ENCODE data around the gene WASF2. TPM values are rescaled to one million over a fixed set of nuclear protein-coding genes. Genes with fewer than 3 reads are reported as not detected.
A peak's percentile ranks its signal among the peaks of the same experiment; 100 is the strongest.
"Not testable (repeated sequence)": the region's sequence is repeated elsewhere in the genome, so short reads cannot be mapped to it uniquely, and the experiment has no call there.

Gene WASF2
- polyA plus RNA-seq (ENCODE audit: insufficient read length in 12 of 12): 100 to 1,000 TPM in 2 of 12 donors, 10 to 100 TPM in 10; 71.9 to 930 (median 83.1) TPM
- long read RNA-seq, donor 1, full-length matches to known transcripts: 10 of 67 reads
- long read RNA-seq, donor 1, partial matches to known transcripts: 57 of 67 reads
- long read RNA-seq, donor 1, other reads (novel, unspliced or antisense): 0 of 67 reads
- long read RNA-seq, donor 2, full-length matches to known transcripts: 8 of 46 reads
- long read RNA-seq, donor 2, partial matches to known transcripts: 38 of 46 reads
- long read RNA-seq, donor 2, other reads (novel, unspliced or antisense): 0 of 46 reads
- long read RNA-seq, donor 3, full-length matches to known transcripts: 6 of 21 reads
- long read RNA-seq, donor 3, partial matches to known transcripts: 15 of 21 reads
- long read RNA-seq, donor 3, other reads (novel, unspliced or antisense): 0 of 21 reads
- long read RNA-seq, donor 4, full-length matches to known transcripts: 6 of 11 reads
- long read RNA-seq, donor 4, partial matches to known transcripts: 5 of 11 reads
- long read RNA-seq, donor 4, other reads (novel, unspliced or antisense): 0 of 11 reads
- long read RNA-seq, donor 5, full-length matches to known transcripts: 15 of 79 reads
- long read RNA-seq, donor 5, partial matches to known transcripts: 64 of 79 reads
- long read RNA-seq, donor 5, other reads (novel, unspliced or antisense): 0 of 79 reads
- long read RNA-seq, donor 6, full-length matches to known transcripts: 6 of 22 reads
- long read RNA-seq, donor 6, partial matches to known transcripts: 16 of 22 reads
- long read RNA-seq, donor 6, other reads (novel, unspliced or antisense): 0 of 22 reads
- long read RNA-seq, donor 7, full-length matches to known transcripts: 5 of 31 reads
- long read RNA-seq, donor 7, partial matches to known transcripts: 26 of 31 reads
- long read RNA-seq, donor 7, other reads (novel, unspliced or antisense): 0 of 31 reads
- long read RNA-seq, donor 8, full-length matches to known transcripts: 17 of 80 reads
- long read RNA-seq, donor 8, partial matches to known transcripts: 63 of 80 reads
- long read RNA-seq, donor 8, other reads (novel, unspliced or antisense): 0 of 80 reads
- long read RNA-seq, donor 9, full-length matches to known transcripts: 5 of 17 reads
- long read RNA-seq, donor 9, partial matches to known transcripts: 12 of 17 reads
- long read RNA-seq, donor 9, other reads (novel, unspliced or antisense): 0 of 17 reads
- long read RNA-seq, donor 10, full-length matches to known transcripts: 15 of 54 reads
- long read RNA-seq, donor 10, partial matches to known transcripts: 39 of 54 reads
- long read RNA-seq, donor 10, other reads (novel, unspliced or antisense): 0 of 54 reads
- long read RNA-seq, donor 11, full-length matches to known transcripts: 6 of 46 reads
- long read RNA-seq, donor 11, partial matches to known transcripts: 40 of 46 reads
- long read RNA-seq, donor 11, other reads (novel, unspliced or antisense): 0 of 46 reads

DNA sequence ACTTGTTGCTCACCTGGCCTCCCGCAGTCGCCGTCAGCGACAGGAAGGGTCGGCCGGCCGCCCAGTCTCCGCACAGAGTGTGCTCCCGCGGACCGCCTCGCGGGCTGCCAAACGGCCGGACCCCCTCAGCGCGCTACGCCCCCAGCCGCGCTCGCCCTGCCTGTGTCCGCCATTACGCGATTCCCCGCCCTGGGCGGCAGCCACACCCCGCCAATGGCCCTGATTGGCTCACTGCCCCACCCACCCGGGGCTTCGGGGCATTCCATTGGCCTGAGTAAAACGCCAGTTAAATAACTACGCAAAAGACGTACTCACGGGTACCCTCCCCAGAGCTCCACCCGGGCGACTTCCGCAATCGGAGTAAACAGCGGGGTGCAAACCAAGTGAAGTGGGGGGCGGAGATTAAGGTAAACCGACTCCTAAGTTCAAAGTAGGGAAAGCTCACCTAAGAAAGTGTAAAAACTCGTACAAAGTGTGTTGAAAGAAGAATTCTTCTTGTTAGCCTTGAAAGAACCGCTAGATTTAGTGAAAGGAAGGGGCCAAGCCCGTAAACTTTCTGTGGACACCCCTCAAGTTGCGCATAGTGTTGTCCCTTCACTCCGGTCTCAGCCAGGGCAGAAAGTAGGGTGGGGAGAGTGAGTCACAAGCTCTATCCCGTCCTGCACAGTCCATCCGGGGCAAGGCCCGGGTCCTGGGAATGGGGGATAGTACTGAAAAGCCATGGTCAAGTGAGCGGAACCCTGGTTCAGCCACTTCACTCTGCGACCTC lies at the start of gene WASF2:
Gene WASF2, minus strand, starts transcription at position 195 of the 769 bp plus-strand sequence. CDS start 61,277 bp downstream, outside the sequence.
- peak; percentile 98 for DNase-seq

GRCh38 chr1:27538793-27539192 lies 48.8 kb upstream of the WASF2 start:
- DNase-seq: no peak

DNA sequence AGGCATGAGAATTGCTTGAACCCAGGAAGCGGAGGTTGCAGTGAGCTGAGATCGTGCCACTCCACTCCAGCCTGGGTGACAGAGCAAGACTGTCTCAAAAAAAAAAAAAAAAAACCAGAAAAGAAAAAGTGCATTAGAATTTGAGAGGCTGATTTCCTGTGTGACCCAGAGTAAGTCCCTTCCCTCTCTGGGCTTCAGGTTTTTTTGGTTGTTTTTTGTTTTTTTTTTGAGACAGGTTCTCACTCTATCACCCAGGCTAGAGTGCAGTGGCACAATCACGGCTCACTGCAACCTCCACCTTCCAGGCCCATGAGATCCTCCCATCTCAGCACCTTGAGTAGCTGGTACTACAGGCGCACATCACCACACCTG lies 48.3 kb upstream of the WASF2 start:
- DNase-seq: not testable (repeated sequence)

DNA sequence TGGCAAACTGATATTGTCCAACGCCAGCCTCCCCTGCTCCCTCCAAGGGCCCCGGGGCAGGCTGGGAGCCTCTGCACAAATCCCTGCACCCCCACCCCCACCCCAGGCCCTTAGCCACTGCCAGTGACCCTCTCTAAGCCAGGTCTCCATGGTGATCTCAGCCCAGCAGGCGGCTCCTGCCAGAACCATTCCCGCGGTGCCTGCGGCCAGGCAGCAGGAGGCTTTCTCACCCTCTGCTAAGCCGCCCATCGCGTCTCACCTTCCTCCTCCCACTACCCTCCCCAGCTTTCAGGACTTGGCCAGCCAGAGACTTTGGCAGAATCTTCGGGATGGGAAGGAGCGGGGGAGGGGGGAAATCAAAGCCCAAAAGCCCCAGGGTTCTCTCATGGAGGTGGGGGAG lies 46.8 kb upstream of the WASF2 start:
- peak; percentile 72 for DNase-seq

DNA sequence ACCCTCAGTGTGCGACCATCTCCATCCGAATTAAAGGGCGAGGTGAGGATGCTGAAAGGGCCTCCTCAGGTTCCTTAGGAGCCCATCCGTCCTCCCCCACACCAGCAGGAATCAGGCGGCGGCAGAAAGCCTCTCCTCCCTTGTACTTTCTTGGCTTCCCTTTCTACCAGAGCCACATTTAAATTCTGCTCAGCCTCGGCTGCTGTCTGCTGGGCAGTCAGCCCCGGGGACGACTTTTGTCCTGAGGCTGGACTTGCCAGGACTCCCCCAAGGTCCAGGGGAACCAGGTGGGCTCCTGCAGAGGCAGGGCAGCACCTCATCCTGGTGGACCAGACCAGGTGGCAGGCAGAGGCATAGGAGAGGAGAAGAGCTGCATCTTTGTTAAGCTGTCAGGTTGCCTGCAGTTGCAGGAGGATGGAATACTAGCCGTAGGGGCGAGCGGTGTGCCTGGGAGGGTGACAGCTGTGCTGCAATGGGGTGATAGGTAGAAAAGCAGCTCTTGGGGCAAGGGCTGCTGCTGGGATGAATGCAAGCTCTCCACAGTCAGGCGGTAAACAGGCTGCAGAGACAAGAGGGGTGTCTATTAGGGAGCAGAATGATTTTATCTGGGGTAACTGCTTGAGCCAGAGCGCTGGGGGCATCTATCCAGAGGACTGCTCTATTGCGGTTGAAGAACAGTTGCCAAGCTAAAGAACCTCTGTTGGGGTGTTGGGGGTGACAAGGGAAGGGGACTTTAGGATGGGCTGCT lies 46.2 kb upstream of the WASF2 start:
- DNase-seq: no peak

- DNase-seq: no peak
Observed at GRCh38 chr1:27535386-27535785, 45.4 kb upstream of the WASF2 start.

DNA sequence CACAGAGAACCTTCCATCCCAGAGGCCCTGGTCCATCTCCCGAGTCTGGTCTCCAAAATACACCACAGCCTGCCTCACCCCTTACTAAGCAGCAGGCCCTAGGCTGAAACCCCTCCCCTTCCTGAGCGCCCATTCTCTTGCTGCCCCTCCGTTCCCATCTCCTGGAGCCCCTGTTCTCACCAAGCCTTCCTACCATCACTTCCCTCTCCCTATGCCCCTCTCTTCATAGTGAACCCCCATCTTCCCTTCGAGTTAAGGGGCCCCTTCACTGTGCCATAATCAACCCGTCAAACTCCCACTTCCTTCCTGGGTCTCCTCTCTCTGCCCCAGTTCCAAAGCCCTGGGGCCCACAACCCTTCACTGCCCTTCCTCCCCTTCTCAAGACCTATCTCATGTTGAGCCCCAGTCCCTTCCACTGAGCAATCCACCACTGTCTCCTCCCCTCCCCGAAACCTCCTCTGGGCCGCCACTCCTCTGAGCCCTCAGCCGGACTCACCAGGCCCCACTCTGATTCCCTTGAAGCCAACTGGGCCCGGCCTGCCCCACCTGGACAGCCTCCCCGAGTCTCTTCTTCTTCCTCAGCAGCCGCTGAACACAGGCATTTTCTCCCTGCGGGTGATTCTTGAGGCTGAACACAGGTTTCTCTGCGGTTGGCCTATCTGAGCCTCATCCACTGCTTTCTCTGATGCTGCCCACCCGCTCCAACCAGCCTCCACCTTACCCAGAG lies 42.2 kb upstream of the WASF2 start:
- no peak for DNase-seq

DNA sequence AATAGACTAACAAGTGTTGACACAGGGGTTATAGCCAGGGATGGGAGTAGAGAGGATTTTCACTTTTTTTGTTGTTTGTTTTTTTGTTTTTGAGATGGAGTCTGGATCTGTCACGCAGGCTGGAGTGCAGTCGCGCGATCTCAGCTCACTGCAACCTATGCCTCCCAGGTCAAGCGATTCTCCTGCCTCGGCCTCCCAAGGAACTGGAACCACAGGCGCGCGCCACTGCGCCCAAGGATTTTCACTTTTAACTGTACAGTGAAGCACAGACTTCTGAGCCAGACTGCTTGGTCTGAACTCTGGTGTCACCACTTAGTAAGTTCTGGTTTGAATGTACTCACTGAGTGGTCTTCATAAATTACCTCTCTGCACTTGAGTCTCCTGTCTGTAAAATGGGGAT lies 40.2 kb upstream of the WASF2 start:
- DNase-seq: no peak

GRCh38 chr1:27529704-27530018 lies 39.7 kb upstream of the WASF2 start:
- DNase-seq: no peak

- peak; percentile 91 for DNase-seq
Observed at GRCh38 chr1:27528818-27529703, 39.1 kb upstream of the WASF2 start.

DNA sequence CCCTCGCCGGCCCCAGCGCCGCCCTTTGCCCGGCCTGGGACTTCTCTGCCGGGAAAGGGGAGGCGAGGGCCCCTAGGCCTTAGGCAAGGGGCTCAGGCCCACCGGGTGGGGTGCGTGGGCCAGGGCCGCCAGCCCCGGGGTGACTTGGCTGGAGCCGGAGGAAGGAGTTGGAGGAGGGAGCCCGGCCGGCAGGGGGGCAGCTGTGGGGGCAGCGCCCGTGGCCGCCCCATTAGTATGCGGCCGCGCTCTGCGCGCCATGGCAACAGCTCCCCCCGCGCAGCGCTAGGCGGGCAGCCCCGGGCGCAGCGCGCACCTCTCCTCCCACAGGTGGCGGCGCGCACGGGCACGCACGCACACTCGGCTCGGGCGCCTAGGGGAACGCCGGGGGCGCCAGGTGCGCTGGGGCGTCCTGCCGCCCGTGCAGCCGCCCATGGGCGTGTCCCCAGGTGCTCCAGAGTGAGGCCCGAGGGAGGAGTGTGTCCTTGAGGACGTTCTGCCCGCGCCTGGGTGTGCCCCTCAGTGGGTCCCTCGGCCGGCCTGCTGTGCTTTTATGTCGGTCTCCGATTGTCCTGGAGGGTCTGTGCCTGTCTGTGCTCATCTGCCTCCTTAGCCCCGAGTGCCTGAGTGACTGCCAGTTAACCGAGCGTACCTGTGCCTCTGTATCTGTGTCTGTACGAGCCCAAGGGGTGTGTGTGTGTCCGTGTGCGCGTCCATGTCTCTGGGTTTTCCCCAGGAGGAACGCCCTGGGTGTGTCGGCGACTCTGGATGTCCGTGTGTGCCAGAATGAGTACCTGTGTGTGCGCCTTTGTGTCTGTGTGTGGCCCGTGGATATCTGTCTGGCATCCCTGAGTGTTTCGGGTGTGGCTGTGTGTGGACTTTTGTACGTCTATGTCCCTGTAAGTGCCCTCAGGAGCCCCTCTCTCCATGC lies 38.2 kb upstream of the WASF2 start:
- DNase-seq: no peak

- DNase-seq: peak; percentile 91
Observed at GRCh38 chr1:27527223-27527889, 37.4 kb upstream of the WASF2 start.

DNA sequence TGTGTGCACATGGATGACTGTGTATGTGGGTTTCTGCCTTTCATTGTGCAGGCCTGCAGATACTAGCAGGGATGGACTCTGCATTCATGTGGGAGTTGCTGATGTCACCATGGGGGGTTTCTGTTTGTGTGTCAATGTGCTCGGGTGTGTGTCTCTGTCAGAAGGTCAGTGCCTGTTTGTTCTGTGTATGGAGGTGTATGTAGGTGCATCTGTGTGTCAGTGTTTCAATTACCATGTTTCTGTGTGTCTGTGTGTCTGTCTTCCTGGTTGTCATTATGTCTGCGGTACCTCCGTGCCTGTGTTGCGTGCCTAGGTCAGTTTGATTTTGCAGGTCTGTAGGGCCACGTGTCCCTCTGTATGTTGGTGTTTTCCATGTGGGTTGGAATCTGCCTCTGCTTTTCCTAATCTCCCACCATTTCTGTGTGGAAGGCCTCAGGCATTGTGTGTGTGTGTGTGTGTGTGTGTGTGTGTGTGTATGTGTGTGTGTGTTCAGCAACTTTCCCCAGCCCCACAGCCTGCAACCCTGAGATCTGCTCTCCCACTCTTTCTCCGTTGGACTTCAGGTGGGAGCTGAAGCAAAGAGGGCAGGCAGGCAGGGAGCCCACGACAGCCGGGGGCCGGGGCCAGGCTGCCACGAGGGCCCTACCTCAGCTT lies 36.7 kb upstream of the WASF2 start:
- no peak for DNase-seq

- no peak for DNase-seq
Observed at GRCh38 chr1:27525296-27526272, 35.6 kb upstream of the WASF2 start.
